Measurements from ENCODE around the gene MXRA8.

Gene MXRA8

DNA sequence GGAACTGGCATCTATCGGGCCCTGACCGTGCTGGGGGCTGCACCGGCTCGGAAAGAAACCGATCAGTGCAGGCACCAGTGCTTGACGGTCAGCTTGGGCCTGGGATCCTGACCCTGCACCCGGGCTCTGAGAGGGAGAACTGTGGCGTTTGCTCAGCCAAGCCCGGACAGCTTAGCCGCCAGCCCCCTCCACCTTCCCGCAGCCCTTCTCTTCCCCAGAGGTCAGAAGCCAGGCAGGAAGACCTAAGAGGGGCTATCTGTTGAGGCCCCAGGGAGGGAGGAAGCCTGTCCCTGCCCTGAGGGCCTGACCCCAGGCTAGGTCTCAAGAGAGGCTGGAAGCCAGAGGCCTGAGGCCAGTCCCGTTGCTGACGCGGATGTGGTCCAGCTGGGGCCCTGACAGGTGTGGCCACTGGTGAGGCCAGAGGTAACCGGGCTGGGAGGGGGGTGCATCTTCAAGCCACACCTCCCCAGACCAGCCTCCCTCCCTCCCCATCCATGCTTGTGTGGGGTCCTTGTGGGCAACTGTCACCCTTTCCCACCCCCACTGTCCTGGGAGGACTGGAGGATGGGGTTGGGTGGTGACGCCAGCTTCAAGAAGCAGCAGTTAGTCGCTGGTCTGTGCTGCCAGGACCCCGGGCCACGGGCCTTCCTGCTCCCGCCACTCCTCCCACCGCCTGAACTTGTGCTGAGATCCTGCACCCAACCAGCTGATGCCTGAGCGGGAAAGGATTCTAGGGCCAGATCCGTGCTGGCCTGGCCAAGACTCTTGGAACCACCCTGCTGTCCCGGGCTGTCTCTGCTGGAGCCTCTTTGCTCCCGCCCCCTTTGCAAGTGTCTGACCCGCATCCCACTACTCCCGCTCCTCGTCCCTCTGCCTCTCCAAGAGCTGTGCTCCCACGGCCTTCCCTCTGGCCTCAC, 6.6 kb downstream of the MXRA8 start:
- FAIRE-seq (no peak), DNase-seq (ENCODE audit: low spot score) (no peak)

DNA sequence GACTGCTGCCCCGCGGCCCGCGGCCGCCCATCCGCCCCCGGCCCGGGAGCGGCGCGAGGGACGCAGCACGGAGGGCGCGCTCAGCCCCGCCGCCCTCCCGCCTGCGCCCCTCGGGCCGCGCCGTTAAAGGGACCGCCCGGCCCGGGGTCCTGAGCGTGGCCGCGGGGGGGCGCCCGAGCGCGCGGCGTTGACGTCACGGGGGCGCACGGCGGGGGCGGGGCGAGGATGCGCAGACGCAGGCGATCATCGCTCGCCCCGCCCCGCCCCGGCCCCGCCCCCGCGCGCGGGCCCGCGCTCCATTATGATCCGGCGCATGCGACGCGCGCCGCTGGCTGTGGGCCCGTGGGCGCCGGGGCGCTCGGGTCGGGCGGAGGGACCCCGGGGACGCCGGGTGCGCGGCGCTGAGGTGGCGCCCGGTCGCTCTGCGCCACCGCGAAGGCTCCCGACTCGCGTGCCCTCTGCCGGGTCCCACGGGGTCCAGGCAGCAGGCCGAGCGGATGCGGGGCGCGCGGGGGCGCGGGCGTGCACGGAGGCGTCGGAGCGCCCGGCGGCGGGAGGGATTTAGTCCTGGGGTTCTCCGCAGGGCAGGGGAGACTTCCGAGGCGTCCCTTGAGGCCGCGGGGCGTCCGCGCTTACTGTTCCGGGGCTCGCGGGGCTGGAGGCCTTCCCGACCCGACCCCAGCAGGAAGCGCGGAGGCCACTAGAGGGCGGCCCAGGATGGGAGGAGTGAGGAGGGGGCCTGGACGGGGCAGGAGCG, 8.9 kb downstream of the MXRA8 start, which contains the start of gene DVL1:
TSS of gene DVL1 (minus strand) at position 163 of the 757 bp plus-strand sequence. CDS start 353 bp downstream, outside the sequence.
- peak; percentile 81 for DNase-seq (ENCODE audit: low spot score)

DNA sequence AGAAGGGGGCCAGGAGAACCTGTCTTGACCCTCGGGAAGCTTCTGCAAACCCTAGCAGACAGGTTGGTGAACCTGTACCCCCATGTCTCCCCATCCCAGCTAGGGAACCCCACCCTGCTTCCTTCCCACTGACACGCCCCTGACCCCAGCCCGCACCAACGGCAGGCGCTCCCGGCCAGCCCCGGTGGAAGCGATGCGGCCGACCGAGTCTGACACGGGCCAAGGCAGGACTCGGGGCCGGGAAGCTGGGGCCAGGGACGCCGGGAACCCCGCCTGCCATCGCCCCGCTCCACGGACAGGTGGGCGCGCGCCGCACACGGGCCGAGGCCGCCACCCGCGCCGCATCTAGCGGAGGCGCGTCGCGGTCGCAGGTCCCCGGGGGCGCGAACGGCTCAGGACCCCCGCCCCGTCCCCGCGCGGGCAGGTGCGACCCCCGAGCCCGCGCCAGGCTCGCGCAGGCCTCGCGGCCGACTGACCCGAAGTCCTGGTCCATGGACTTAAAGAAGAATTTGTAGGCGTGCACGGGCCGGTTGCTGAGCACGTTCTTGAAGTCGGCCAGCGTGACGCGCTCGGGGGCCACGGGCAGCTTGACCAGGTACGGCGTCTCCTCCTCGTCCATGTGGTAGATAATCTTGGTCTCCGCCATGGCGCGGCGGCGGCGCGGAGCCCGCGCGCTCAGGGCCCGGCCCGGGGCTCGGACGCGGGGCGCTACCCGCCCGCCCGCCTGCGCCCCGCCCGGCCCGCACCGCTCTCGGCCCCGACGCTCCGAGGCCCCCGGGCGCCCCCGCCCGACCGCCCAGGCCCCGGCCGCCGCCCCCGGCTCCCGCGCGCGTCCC, 9.7 kb downstream of the MXRA8 start:
- DNase-seq (ENCODE audit: low spot score) (no peak), FAIRE-seq (no peak)

More for the DNA sequence above, 8.9 kb downstream of the MXRA8 start, which contains the start of gene DVL1:
- no peak for FAIRE-seq

DNA sequence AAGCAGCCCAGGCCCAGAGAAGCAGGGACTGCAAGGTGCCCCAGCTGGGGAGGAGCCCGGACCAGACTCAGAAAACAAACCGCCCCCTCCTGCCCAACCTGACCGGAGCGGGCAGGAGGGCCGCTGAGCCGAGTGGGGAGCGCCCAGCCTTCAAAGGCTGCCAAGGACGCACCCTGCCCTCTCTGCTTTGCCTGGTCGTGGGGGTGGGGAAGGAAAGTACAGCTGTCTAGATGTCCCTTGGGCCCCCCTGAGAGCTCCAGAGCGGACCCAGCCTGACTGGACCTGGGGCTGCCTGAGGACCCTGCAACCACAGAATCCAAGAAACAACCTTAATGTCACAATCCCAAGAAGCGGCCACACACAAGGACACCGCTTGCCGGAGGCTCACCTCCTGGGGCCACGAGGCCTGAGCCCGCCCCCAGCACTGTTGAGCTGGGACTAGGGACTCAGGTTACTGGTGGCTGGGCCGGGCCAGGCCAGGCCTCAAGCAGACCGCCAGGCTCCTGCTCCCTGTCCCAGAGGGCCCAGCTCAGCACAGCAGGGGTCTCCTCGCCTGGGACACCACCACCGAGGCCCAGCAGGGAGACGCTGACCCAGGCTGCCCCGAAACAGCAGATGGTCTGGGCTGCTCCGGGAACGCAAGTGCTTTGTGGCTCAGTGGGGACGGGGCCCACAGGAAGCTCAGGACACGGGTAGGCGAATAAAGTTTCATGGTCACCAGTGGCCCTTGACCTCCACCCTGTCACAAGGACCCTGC, 10.5 kb downstream of the MXRA8 start:
- FAIRE-seq: no peak
- no peak for DNase-seq (ENCODE audit: low spot score)

DNA sequence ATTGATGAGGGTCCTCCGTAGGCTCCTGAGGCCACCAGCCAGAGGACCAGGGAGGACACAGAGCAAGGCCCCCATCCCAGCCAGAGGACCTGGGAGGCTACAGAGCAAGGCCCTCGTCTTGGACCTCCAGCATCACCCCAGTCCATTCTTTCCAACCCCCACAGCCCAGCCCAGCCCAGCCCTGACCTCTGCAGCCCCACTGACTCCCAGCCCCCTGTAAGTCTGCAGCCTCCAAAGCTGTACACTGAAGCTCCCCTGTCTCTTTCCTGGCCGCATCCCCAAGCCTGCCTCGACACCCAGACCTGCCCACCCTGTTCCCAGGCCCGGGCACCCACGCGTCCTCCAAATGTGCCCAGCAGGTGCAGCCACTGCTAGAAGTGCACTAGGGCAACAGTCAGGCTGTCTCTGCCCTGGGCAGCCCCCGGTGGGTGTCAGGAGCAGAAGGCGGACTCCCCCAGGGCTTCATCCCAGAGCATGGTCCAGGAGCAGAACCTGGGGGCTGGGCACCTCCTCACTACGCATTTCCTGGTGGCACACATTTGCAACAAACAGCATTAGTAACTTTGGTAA, 11.2 kb downstream of the MXRA8 start:
- FAIRE-seq: no peak
- no peak for DNase-seq (ENCODE audit: low spot score)

DNA sequence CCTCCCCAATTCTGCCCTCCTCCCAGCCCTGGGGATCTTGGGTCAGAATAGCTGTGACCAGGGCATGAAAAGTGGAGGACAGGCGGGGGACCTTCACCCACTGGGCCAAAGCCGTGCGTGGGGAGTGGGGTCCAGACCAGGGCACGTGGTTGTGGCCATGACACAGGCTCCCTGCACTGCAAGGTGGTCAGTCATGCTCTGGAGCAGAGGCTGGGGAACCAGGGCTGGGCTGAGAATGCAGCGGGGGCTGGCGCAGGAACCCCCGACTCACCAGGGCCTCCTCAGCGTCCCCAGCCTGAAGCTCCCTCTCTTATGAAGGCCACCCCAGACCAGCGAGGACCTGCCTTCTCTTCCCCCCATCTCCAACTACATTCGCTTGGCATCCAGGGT, 11.9 kb downstream of the MXRA8 start:
- FAIRE-seq: no peak
- no peak for DNase-seq (ENCODE audit: low spot score)

GRCh38 chr1:1345860-1346500, 12.4 kb downstream of the MXRA8 start:
- no peak for DNase-seq (ENCODE audit: low spot score)
- FAIRE-seq: no peak

- DNase-seq (ENCODE audit: low spot score) (peak; percentile 31), FAIRE-seq (no peak)
Observed at GRCh38 chr1:1345384-1345783, 13.0 kb downstream of the MXRA8 start.

GRCh38 chr1:1344655-1345361, 13.5 kb downstream of the MXRA8 start:
- peak; percentile 76 for DNase-seq (ENCODE audit: low spot score)
- no peak for FAIRE-seq

DNA sequence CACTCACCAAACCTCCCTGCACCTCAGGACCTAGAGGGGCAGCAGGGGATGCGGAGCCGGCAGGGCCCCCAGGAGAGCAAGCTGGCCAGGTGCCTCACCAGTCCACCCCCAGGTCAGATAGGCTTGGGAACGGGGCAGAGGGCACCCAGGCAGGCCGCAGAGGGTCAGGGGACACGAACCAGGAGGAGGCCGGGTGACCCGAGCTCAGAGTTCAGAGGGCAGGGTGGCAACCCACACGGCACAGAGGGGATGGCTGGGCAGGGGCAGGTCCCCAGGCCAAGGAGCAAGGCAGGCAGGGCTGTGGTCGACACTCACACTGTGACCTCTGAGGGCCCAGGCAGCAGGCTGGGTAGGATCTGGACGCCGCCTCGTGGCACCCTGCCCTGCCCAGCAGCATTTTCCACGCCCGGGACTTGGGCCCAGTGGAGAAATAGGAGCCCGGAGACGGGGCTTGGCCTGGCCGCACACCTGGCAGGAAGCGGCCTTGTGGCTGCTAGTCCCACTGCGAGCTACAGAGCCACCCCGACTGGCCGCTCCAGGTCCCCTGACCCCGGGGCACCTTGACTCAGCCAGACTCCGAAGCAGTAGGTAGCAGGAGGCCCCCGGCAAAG, 14.4 kb downstream of the MXRA8 start:
- FAIRE-seq (no peak), DNase-seq (ENCODE audit: low spot score) (no peak)

DNA sequence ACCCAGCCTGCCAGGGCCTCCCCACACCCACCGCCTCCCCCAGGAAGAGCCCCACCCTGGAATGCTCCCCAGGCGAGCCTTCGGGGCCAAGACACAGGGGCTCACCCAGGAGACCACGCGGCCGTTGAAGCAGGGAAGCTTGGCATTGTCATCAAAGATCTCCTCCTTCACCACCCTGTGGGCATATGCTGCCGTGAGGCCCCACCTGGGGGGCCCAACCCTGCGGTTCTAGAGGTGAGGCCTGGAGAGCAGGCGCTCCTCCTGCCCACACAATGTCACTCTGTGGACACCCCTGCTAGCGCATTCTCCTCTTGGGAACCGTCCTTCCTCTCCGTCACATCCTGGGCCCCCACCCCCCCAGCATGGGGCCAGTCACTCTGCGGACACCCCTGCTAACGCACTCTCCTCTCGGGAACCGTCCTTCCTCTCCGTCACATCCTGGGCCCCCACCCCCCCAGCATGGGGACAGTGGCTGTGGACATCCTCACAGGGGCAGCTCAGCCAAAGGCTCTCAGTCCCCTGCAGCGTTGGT, 15.7 kb downstream of the MXRA8 start:
- FAIRE-seq (no peak), DNase-seq (ENCODE audit: low spot score) (no peak)

DNA sequence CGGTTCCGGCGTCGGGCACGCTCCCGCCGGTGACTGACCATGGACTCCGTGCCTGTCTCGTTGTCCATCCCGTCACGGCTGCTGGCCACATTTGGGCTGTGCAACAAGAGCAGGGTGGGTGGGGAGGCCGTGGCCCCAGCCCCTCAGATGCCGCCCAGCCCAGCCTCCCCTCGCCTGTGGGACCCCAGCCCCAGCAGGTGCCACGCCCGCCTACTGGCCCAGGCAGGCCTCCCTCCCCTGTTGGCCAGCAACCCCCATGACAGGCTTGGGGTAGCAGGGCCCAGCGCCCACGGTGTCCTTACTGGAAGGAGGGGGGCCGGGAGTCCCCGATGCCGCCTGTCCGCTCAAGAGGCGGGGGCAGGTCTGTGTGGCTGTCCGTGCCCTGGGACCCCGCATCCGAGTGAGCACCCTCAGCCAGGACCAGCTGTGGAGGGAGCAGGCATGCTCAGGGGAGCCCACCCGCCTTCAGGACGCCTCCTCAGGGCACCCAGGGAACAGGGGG, 16.2 kb downstream of the MXRA8 start:
- DNase-seq (ENCODE audit: low spot score): no peak
- FAIRE-seq: no peak

- FAIRE-seq: no peak
- no peak for DNase-seq (ENCODE audit: low spot score)
Observed at GRCh38 chr1:1341549-1342021, 16.8 kb downstream of the MXRA8 start.

GRCh38 chr1:1340791-1341548, 17.4 kb downstream of the MXRA8 start:
- peak; percentile 72 for FAIRE-seq
- DNase-seq (ENCODE audit: low spot score): no peak

- no peak for DNase-seq (ENCODE audit: low spot score)
- no peak for FAIRE-seq
Observed at GRCh38 chr1:1340185-1340584, 18.2 kb downstream of the MXRA8 start.

GRCh38 chr1:1338278-1338677, 20.1 kb downstream of the MXRA8 start:
- DNase-seq (ENCODE audit: low spot score): no peak
- FAIRE-seq: no peak

- peak; percentile 39 for DNase-seq (ENCODE audit: low spot score)
- FAIRE-seq: no peak
Observed at GRCh38 chr1:1337793-1338147, 20.6 kb downstream of the MXRA8 start.

Measured in urothelium cell line (cell line).